Choroid plexus epithelial cell (primary cell): ENCODE data around the gene CDCA4.

Source experiments
- DNase-seq: peaks from one replicate; pipeline ENCODE4 v3.0.0-alpha.2; 2010; ENCODE audit warnings: low read depth
- H3K4me3 ChIP-seq: 2 replicates; pipeline ENCODE4 v1.5.1; 2011; ENCODE audit warnings: low read depth, mild to moderate bottlenecking, control low read depth, low read length, moderate library complexity
- CTCF ChIP-seq: conservative IDR thresholded peaks from 2 replicates; pipeline ENCODE4 v1.5.1; 2011; ENCODE audit warnings: low read depth, mild to moderate bottlenecking, control low read depth, inconsistent platforms, low read length, moderate library complexity

CDCA4 gene

GRCh38 chr14:105010106-105010505 is 10.8 kb downstream of the CDCA4 start:
- DNase-seq = no peak
- TF ChIP-seq CTCF = no peak
- no peak overlapping the region for H3K4me3 ChIP-seq

GRCh38 chr14:105007593-105008264 is 13.2 kb downstream of the CDCA4 start:
- DNase-seq = no peak
- no peak overlapping the region for H3K4me3 ChIP-seq
- no peak for TF ChIP-seq CTCF

GRCh38 chr14:105006831-105007592 is 13.9 kb downstream of the CDCA4 start:
- no peak for DNase-seq
- no peak for TF ChIP-seq CTCF
- H3K4me3 ChIP-seq = no peak overlapping the region

- no peak overlapping the region for H3K4me3 ChIP-seq
- no peak for DNase-seq
- TF ChIP-seq CTCF = no peak
These were observed 14.7 kb downstream of the CDCA4 start for GRCh38 chr14:105005929-105006830.

GRCh38 chr14:105005329-105005928 is 15.5 kb downstream of the CDCA4 start:
- TF ChIP-seq CTCF = no peak
- no peak for DNase-seq

GRCh38 chr14:104999361-104999760 is 21.5 kb downstream of the CDCA4 start:
- no peak overlapping the region for H3K4me3 ChIP-seq
- TF ChIP-seq CTCF = no peak
- DNase-seq = no peak

More at GRCh38 chr14:105005329-105005928, 15.5 kb downstream of the CDCA4 start:
- H3K4me3 ChIP-seq = no peak overlapping the region
